GM18873 (cell line): ENCODE results near the gene MOCS1.

Source experiments
- ATAC-seq: cut with Tn5 transposase; IDR thresholded peaks from one replicate; pipeline ENCODE4 v1.9.1; 2021; ENCODE audit warnings: mild to moderate bottlenecking, moderate library complexity, moderate number of reproducible peaks; ENCODE audit not compliant: unreplicated experiment, low FRiP score

Gene MOCS1

GRCh38 chr6:39905640-39905975 lies 28.7 kb downstream of the MOCS1 start:
- no peak for ATAC-seq

- ATAC-seq = no peak
These were observed 29.2 kb downstream of the MOCS1 start for GRCh38 chr6:39904946-39905639.

GRCh38 chr6:39903656-39904055 lies 30.6 kb downstream of the MOCS1 start:
- no peak for ATAC-seq

DNA sequence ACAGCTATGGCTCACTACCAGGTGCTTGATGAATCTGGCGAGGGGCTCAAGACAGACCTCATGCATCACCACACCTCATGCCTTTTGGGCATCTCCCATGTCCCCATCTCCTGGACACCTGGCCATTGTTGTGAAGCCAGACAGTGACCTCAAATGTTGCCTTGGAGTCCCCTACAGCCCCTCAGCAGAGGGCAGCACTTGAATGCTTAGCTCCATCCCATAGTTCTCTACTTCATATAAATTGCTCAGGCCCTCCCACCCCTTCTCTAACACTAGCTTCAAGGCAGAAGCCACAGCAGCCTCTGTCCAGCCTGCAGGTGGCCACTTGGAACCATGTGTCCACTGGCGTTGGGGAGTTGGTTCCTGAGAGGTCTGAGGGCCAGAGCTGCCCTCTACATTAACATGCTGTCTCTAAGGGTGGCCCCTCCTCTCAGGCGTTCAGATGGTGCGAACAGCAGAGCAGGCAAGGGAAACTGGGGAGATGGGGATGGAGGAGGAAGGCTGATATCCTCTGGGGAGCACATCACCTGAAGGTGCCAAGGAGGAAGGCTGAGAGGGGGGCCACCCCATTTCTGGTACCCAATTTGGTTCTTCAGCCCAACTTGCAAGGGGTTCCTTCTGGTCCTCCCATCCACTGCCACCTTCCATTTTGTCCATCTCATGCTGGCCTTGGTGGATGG lies 31.3 kb downstream of the MOCS1 start:
- no peak for ATAC-seq

- ATAC-seq = no peak
These were observed 32.1 kb downstream of the MOCS1 start for GRCh38 chr6:39902136-39902535.

GRCh38 chr6:39901670-39902069 lies 32.6 kb downstream of the MOCS1 start:
- ATAC-seq = no peak

DNA sequence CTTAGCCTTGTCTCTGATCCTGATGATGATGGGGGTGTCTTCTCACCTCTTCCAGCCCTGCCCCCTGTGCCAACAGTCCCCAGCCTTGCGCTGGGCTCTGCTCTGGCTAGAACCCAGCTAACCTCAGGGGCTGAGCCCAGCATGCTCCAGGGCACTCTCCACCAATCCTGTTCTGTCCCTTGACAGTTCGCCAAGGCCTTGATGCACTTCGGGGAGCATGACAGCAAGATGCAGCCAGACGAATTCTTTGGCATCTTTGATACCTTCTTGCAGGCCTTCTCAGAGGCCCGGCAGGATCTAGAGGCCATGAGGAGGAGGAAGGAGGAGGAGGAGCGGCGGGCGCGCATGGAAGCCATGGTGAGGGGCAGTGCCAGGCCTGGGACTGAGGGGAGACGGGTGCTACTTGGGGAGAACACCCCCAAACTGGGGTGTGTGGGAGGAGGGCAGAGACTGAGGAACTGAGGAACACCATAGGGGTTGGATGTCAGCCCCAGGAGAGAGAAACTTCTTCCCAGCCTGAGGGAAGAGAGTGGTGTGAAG lies 33.1 kb downstream of the MOCS1 start:
- ATAC-seq = no peak

DNA sequence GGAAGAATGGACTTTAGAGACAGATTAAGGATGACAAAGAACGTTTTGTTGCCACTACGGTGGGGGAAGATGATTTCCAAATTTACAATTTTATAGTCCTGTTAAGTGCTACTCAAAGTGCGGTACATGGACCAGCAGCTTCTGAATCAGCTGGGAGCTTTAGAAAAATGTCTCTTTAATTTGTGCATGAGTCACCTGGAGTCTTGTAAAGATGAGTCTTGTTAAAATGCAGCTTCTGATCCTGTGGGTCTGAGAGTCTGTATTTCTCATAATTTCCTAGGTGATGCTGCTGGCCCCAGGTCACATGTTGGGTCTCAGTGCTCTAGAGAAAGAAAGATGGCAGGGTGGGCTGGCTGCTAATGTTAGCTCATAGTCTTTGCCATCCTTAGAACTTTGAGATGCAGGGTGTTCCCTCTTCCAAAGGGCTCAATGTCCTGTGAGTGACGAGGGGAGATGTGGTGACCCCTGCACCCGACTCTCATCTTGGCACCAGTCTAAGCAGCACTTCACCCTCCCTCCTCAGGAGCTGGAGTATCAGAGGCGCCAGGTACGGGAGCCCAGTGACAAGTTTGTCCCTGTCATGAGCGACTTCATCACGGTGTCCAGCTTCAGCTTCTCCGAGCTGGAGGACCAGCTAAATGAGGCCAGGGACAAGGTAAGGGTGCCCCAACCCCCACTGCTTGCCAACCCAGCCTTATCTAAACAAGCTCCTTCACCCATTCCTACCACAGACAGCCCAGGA lies 34.5 kb downstream of the MOCS1 start:
- ATAC-seq = no peak

- no peak for ATAC-seq
These were observed 35.6 kb downstream of the MOCS1 start for GRCh38 chr6:39898625-39899024.

- ATAC-seq = no peak
These were observed 36.6 kb downstream of the MOCS1 start for GRCh38 chr6:39897698-39898097.

GRCh38 chr6:39896701-39897100 lies 37.6 kb downstream of the MOCS1 start:
- ATAC-seq = no peak

- no peak for ATAC-seq
These were observed 41.0 kb downstream of the MOCS1 start for GRCh38 chr6:39893286-39893685.

GRCh38 chr6:39892490-39893129 lies 41.7 kb downstream of the MOCS1 start:
- ATAC-seq = no peak

DNA sequence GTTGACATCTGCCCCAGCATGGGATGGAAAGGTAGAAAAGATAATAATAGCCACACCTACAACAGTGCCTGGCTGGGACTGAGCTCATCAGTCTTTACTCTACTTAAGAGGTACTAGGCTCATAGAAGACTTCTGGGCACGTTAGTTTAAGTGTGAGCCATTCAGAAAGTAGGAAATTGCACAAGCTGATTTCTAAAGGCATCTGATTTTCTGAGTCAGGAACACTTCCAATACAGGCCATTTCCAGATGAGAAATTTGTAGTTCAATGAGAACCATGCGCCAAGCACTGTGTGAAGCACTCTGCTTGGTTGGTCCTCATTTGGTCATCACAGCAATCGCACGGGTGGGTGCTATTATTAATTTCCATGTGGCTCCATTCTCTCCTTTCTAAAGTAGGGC lies 42.3 kb downstream of the MOCS1 start:
- no peak for ATAC-seq

DNA sequence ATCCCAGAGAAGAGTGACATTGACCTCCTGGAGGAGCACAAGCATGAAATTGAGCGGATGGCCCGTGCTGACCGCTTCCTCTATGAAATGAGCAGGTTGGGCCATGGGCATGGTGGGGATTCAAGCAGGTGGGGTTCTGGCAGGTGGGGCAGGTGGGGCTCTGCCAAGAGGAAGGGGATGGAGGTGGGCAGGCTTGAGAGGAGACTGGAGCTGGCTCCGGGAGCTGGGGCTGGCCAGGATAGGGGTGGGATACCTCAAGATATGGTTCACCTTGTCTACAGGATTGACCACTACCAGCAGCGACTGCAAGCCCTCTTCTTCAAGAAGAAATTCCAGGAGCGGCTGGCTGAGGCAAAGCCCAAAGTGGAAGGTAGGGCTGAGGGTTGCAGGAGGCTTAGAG lies 42.9 kb downstream of the MOCS1 start:
- ATAC-seq = no peak

GRCh38 chr6:39889229-39889628 lies 45.0 kb downstream of the MOCS1 start:
- ATAC-seq = no peak

GRCh38 chr6:39887692-39888450 lies 46.4 kb downstream of the MOCS1 start:
- no peak for ATAC-seq

GRCh38 chr6:39886871-39887270 lies 47.4 kb downstream of the MOCS1 start:
- no peak for ATAC-seq

DNA sequence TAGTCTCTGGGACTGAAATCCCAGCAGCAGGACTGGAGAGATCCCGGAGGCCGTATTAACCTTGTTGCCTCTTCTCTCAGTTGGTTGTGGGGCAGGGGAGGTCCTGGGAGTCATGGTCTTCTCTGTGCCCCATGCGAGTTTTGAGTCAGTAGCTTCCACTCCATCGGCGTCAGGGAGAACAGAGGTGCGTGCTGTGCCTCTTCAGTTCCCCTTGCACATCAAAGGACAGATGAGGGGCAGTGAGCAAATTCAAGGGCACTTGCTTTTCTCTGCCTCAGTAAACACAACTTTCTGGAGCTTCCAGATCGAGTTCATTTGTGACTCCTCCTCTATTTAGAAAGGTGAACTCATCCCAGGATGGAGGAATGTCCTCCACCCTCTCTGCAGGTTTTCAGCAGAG lies 48.6 kb downstream of the MOCS1 start:
- ATAC-seq = no peak

DNA sequence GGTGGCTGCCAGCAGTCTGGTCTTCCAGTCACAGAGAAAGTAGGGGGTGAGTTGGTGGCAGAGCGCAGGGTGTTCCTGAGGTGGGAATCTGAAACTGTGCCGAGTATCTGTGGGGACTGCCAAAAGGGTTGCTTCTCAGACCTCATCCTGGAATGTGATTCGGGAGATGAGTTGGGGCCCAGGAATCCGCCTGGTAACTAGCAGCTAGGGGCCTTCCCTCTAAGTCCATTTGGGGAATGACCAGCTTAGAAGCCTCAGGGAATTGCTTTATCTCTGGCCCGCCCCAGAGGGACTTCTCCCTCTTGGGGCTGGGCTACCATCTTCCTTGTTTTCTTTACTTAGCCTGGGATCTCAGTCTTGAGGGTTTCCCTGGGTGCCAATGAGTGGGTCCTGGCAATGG lies 49.6 kb downstream of the MOCS1 start:
- no peak for ATAC-seq
